HG02938 (cell line): ENCODE results near the gene LIPE.
"Not testable (repeated sequence)": the region's sequence is repeated elsewhere in the genome, so short reads cannot be mapped to it uniquely, and the experiment has no call there.

Experiments used
- ATAC-seq: cut with Tn5 transposase; IDR thresholded peaks from one replicate; pipeline ENCODE4 v1.9.1; 2021; ENCODE audit warnings: mild to moderate bottlenecking, moderate library complexity; ENCODE audit not compliant: unreplicated experiment

LIPE gene

GRCh38 chr19:42427313-42427712, at the start of gene LIPE:
TSS of gene LIPE (minus strand) at chr19:42427388. CDS start at chr19:42427149, 239 bp downstream.
- no peak for ATAC-seq

GRCh38 chr19:42475366-42475765, 48.2 kb upstream of the LIPE start:
- no peak for ATAC-seq

- no peak for ATAC-seq
Measured at GRCh38 chr19:42474743-42475142, 47.6 kb upstream of the LIPE start.

- no peak for ATAC-seq
Measured at GRCh38 chr19:42473686-42474085, 46.5 kb upstream of the LIPE start.

- ATAC-seq: no peak
Measured at GRCh38 chr19:42472402-42473147, 45.4 kb upstream of the LIPE start.

- ATAC-seq: no peak
Measured at GRCh38 chr19:42471554-42472249, 44.5 kb upstream of the LIPE start.

- no peak for ATAC-seq
Measured at GRCh38 chr19:42469311-42470235, 42.4 kb upstream of the LIPE start.

- ATAC-seq: no peak
Measured at GRCh38 chr19:42468273-42468796, 41.1 kb upstream of the LIPE start.

GRCh38 chr19:42467183-42467760, 40.1 kb upstream of the LIPE start:
- no peak for ATAC-seq

- no peak for ATAC-seq
Measured at GRCh38 chr19:42466521-42467182, 39.5 kb upstream of the LIPE start.

GRCh38 chr19:42465827-42466280, 38.7 kb upstream of the LIPE start:
- no peak for ATAC-seq

- no peak for ATAC-seq
Measured at GRCh38 chr19:42461700-42462324, 34.6 kb upstream of the LIPE start.

- ATAC-seq: not testable (repeated sequence)
Measured at GRCh38 chr19:42461231-42461630, 34.0 kb upstream of the LIPE start.

GRCh38 chr19:42459926-42460325, 32.7 kb upstream of the LIPE start:
- ATAC-seq: no peak

- no peak for ATAC-seq
Measured at GRCh38 chr19:42455621-42456081, 28.5 kb upstream of the LIPE start.

GRCh38 chr19:42455086-42455485, 27.9 kb upstream of the LIPE start:
- ATAC-seq: no peak

GRCh38 chr19:42452590-42452989, 25.4 kb upstream of the LIPE start:
- no peak for ATAC-seq

GRCh38 chr19:42450314-42450934, 23.2 kb upstream of the LIPE start:
- ATAC-seq: peak; percentile 78

GRCh38 chr19:42448306-42448705, 21.1 kb upstream of the LIPE start:
- not testable (repeated sequence) for ATAC-seq
